ACC112 (cell line): ENCODE results near the gene RTTN.

ENCODE experiments used
- H2AFZ ChIP-seq: fragments of 200-600 bp; sonication (generic); one replicate; pipeline ENCODE4 v1.6.0; 2017; ENCODE audit warnings: antibody characterized with exemption, low read length; ENCODE audit not compliant: unreplicated experiment
- H3K27ac ChIP-seq: fragments of 200-600 bp; sonication (generic); 2 replicates; pipeline ENCODE4 v1.5.1; 2014; ENCODE audit warnings: low read depth, mild to moderate bottlenecking, antibody characterized with exemption, low read length, moderate library complexity
- H3K27me3 ChIP-seq: fragments of 200-600 bp; sonication (generic); 2 replicates; pipeline ENCODE4 v1.6.1; 2014; ENCODE audit warnings: mild to moderate bottlenecking, antibody characterized with exemption, low read length, moderate library complexity, mixed read lengths; ENCODE audit not compliant: insufficient read depth
- H3K36me3 ChIP-seq: fragments of 200-600 bp; sonication (generic); 2 replicates; pipeline ENCODE4 v1.6.1; 2016; ENCODE audit warnings: mild to moderate bottlenecking, antibody characterized with exemption, low read length, moderate library complexity, mixed read lengths; ENCODE audit not compliant: insufficient read depth
- H3K4me1 ChIP-seq: fragments of 200-600 bp; sonication (generic); one replicate; pipeline ENCODE4 v1.6.1; 2016; ENCODE audit warnings: low read length, mixed read lengths; ENCODE audit not compliant: insufficient read depth, unreplicated experiment, control insufficient read depth
- H3K4me3 ChIP-seq: fragments of 200-600 bp; sonication (generic); 2 replicates; pipeline ENCODE4 v1.5.1; 2014; ENCODE audit warnings: mild to moderate bottlenecking, low read depth, low read length
- H3K79me2 ChIP-seq: fragments of 200-600 bp; sonication (generic); one replicate; pipeline ENCODE4 v1.6.0; 2016; ENCODE audit warnings: low read length; ENCODE audit not compliant: control insufficient read depth, unreplicated experiment, insufficient read depth

RTTN gene

GRCh38 chr18:70019991-70020390 is 185.5 kb downstream of the RTTN start:
- no peaks in the 10 kb centered on the region for H3K79me2 ChIP-seq
- no peak overlapping the region for H2AFZ ChIP-seq
- peaks cover 17% of the 10 kb centered on the region; the same call in 1 of the 2 replicates for H3K36me3 ChIP-seq
- no peak overlapping the region for H3K4me3 ChIP-seq
- H3K27me3 ChIP-seq, result no peaks in the 10 kb centered on the region
- H3K4me1 ChIP-seq, result no peaks in the 10 kb centered on the region
- H3K27ac ChIP-seq, result no peak overlapping the region

GRCh38 chr18:70019136-70019535 is 186.4 kb downstream of the RTTN start:
- Histone ChIP-seq H2AFZ (no peak overlapping the region), H3K4me1 (no peaks in the 10 kb centered on the region), H3K4me3 (no peak overlapping the region), H3K27me3 (no peaks in the 10 kb centered on the region), H3K27ac (no peak overlapping the region), H3K79me2 (no peaks in the 10 kb centered on the region), H3K36me3 (0 out of 2 replicates have a peak, but pooled peaks cover 17% of the 10 kb centered on the region)

DNA sequence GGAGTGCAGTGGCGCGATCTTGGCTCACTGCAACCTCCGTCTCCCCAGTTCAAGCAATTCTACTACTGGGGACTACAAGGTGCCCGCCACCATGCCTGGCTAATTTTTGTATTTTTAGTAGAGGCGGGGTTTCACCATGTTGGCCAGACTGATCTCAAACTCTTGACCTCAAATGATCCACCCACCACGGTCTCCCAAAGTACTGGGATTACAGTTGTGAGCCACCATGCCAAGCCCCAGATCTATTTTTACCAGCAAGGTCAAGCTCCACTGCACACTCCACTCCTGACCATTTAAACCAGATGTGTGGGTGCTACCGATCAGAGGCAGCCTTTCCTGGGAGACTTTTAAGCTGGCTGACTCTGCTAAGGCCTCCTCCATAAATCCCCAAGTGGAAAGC is 190.4 kb downstream of the RTTN start:
- no peak overlapping the region for H2AFZ ChIP-seq
- H3K27me3 ChIP-seq, result no peaks in the 10 kb centered on the region
- H3K4me1 ChIP-seq, result no peaks in the 10 kb centered on the region
- H3K79me2 ChIP-seq, result no peaks in the 10 kb centered on the region
- H3K27ac ChIP-seq, result no peak overlapping the region
- 0 out of 2 replicates have a peak, but pooled peaks cover 9% of the 10 kb centered on the region for H3K36me3 ChIP-seq
- no peak overlapping the region for H3K4me3 ChIP-seq

GRCh38 chr18:70005580-70005979 is 199.9 kb downstream of the RTTN start:
- H3K36me3 ChIP-seq, result no peaks in the 10 kb centered on the region; the same call in 1 of the 2 replicates
- H3K27ac ChIP-seq, result no peak overlapping the region
- H3K4me1 ChIP-seq, result no peaks in the 10 kb centered on the region
- H2AFZ ChIP-seq, result peak overlapping the region; percentile 15
- H3K27me3 ChIP-seq, result no peaks in the 10 kb centered on the region
- peak overlapping the region; percentile 18; the same call in 1 of the 2 replicates for H3K4me3 ChIP-seq
- H3K79me2 ChIP-seq, result no peaks in the 10 kb centered on the region

GRCh38 chr18:70004696-70005095 is 200.8 kb downstream of the RTTN start:
- Histone ChIP-seq H2AFZ (no peak overlapping the region), H3K4me1 (no peaks in the 10 kb centered on the region), H3K79me2 (no peaks in the 10 kb centered on the region), H3K4me3 (no peak overlapping the region), H3K36me3 (peaks cover under 1% of the 10 kb centered on the region; the same call in 1 of the 2 replicates), H3K27me3 (no peaks in the 10 kb centered on the region), H3K27ac (no peak overlapping the region)

GRCh38 chr18:69999656-70000055 is 205.8 kb downstream of the RTTN start:
- Histone ChIP-seq H3K4me1 (no peaks in the 10 kb centered on the region), H3K27me3 (no peaks in the 10 kb centered on the region), H3K27ac (no peak overlapping the region), H3K79me2 (no peaks in the 10 kb centered on the region), H2AFZ (no peak overlapping the region), H3K36me3 (peaks cover 4% of the 10 kb centered on the region), H3K4me3 (no peak overlapping the region)

GRCh38 chr18:69998523-69998987 is 206.9 kb downstream of the RTTN start:
- H3K4me3 ChIP-seq, result no peak overlapping the region
- no peaks in the 10 kb centered on the region for H3K79me2 ChIP-seq
- H3K27ac ChIP-seq, result no peak overlapping the region
- H3K36me3 ChIP-seq, result peaks cover 4% of the 10 kb centered on the region
- H2AFZ ChIP-seq, result no peak overlapping the region
- H3K4me1 ChIP-seq, result no peaks in the 10 kb centered on the region
- no peaks in the 10 kb centered on the region for H3K27me3 ChIP-seq

DNA sequence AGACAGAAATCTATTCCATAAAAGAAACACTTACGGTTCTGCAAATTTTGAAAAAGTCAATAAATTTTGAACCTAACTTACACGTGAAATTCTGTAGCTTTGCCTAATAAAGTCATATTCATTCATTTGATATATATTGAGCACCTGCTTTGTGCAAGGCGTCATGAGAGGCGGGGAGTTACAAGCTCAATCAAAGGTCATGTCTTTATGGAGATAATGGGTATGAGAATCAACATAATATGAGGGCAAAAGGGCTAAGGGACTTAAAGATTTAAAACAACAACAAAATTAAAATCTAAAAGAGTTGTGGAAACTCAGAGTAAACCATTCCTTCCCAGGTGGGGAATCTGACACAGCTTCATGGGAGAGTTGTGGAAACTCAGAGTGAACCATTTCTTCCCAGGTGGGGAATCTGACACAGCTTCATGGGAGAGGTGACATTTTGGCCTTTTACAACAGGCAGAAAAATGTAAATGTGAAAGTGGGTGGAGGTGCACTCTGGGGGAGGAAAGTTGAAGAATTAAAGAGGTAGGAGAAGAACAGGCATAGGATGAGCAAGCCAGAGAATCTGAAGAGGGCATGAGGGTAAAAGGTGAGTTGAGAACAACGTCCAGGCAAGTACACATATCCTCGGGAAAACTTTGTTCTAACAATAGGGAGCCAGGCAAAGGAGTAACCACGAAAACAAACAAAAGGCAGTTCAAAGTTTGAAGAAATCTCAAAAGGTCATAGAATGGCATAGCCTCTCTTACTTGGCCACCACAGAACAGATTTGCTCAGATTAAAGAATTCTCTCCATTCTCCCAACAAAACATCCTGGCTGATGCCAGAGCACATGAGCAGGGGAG is 208.3 kb downstream of the RTTN start:
- Histone ChIP-seq H3K27ac (no peak overlapping the region), H2AFZ (no peak overlapping the region)

DNA sequence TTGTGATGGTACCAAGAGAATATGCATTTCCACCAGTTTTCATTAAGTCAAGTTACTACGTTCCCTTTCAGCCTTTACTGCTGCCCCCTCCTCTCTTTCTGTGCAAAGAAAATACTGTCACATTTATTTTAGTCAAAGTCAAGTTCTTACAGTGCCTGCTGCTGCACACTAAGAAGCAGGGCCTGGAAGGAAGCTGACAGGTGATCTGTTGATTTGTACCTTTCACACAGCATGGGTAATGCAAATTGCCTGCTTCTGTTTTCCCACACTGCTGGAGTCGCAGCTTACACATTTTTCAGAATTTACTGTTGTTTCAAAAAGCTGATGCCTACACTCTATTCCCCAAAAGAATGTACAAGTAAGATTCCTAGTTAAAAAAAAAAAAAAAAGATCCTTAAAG is 209.1 kb downstream of the RTTN start:
- Histone ChIP-seq H3K27ac (no peak overlapping the region), H2AFZ (no peak overlapping the region), H3K27me3 (no peaks in the 10 kb centered on the region), H3K4me3 (no peak overlapping the region), H3K79me2 (no peaks in the 10 kb centered on the region), H3K4me1 (no peaks in the 10 kb centered on the region), H3K36me3 (peaks cover 4% of the 10 kb centered on the region; the same call in 1 of the 2 replicates)

More for the DNA sequence above, 208.3 kb downstream of the RTTN start:
- Histone ChIP-seq H3K4me1 (no peaks in the 10 kb centered on the region), H3K4me3 (no peak overlapping the region), H3K27me3 (no peaks in the 10 kb centered on the region), H3K79me2 (no peaks in the 10 kb centered on the region), H3K36me3 (peaks cover 4% of the 10 kb centered on the region; the same call in 1 of the 2 replicates)

- Histone ChIP-seq H3K4me1 (no peaks in the 10 kb centered on the region), H2AFZ (no peak overlapping the region), H3K27ac (no peak overlapping the region), H3K79me2 (no peaks in the 10 kb centered on the region), H3K27me3 (no peaks in the 10 kb centered on the region), H3K36me3 (peaks cover 4% of the 10 kb centered on the region; the same call in 1 of the 2 replicates), H3K4me3 (no peak overlapping the region)
Observed at GRCh38 chr18:69995774-69996173, 209.7 kb downstream of the RTTN start.

DNA sequence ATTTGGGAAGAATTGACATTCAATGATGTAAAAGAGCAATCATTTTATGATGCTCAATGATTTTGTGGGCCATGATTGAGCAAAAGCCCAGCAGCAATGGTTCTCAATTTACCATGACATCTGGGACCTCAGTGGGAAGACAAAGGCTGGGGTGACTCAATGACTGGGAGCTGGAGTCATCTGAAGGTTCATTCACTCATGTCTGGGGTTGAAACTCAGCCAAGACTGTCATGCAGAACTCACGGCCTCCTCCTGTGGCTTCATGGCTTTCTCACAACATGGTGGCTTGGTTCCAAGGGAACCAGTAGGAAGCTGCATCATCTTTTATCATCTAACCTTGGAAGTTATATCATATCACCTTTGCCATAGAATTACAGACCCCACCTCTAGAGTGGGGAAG is 212.7 kb downstream of the RTTN start:
- no peak overlapping the region for H2AFZ ChIP-seq
- H3K27me3 ChIP-seq, result no peaks in the 10 kb centered on the region
- H3K79me2 ChIP-seq, result no peaks in the 10 kb centered on the region
- no peaks in the 10 kb centered on the region for H3K4me1 ChIP-seq
- peaks cover 14% of the 10 kb centered on the region; the same call in 1 of the 2 replicates for H3K36me3 ChIP-seq
- no peak overlapping the region for H3K4me3 ChIP-seq
- H3K27ac ChIP-seq, result no peak overlapping the region
